ENCODE results near the gene RAB9A.

DNA sequence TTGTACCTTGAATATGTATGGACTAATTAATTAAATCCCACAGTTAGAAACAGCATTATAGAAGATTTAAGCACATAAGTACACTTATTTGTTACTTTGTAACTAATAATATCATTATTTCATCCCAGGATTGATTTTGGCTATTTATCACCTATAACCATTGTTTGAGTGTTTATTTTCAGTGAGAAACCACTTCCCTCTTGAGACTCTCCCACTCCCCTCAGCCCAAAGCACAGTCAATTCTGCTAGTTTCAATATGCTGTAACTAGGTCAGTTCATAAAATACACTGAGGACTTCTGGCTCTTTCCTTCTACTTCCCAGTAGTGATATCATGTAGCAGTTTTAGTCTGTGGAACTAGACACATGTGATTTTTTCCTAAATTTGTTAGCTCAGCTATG is 61.9 kb downstream of the RAB9A start:
- TF ChIP-seq, protein P1, sequence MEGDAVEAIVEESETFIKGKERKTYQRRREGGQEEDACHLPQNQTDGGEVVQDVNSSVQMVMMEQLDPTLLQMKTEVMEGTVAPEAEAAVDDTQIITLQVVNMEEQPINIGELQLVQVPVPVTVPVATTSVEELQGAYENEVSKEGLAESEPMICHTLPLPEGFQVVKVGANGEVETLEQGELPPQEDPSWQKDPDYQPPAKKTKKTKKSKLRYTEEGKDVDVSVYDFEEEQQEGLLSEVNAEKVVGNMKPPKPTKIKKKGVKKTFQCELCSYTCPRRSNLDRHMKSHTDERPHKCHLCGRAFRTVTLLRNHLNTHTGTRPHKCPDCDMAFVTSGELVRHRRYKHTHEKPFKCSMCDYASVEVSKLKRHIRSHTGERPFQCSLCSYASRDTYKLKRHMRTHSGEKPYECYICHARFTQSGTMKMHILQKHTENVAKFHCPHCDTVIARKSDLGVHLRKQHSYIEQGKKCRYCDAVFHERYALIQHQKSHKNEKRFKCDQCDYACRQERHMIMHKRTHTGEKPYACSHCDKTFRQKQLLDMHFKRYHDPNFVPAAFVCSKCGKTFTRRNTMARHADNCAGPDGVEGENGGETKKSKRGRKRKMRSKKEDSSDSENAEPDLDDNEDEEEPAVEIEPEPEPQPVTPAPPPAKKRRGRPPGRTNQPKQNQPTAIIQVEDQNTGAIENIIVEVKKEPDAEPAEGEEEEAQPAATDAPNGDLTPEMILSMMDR (IDR thresholded peaks at IDR 0.05), result no peak
- no peak for TF ChIP-seq POLR2A (IDR thresholded peaks at IDR 0.05)

Data from thyroid gland (tissue), 4 donors.